ENCODE measurements around the gene SSBP4. TPM values are rescaled to one million over a fixed set of nuclear protein-coding genes. Genes with fewer than 3 reads are reported as not detected.
A peak's percentile ranks its signal among the peaks of the same experiment; 100 is the strongest.
"Not testable (repeated sequence)": the region's sequence is repeated elsewhere in the genome, so short reads cannot be mapped to it uniquely, and the experiment has no call there.

Gene SSBP4
- total RNA-seq (28.8 TPM), polyA plus RNA-seq (81.3 TPM)

GRCh38 chr19:18419195-18419698 is at the start of gene SSBP4:
Gene SSBP4, plus strand, starts transcription at chr19:18419398. Its CDS starts 251 bp downstream, at chr19:18419649.
- DNase-seq (ENCODE audit: extremely low spot score) = no peak
- Histone ChIP-seq H3K4me1 (ENCODE audit: insufficient read depth) (no peaks in the 10 kb centered on the region), H3K4me3 (ENCODE audit: low read depth, low read length) (peak within 1 kb of the TSS; percentile 73), H3K27ac (ENCODE audit: low read depth) (peak within 1 kb of the TSS; percentile 92), H3K36me3 (ENCODE audit: insufficient read depth) (no peaks in the 10 kb centered on the region)
- 1% methylated on average over 79 of the region's 80 CpGs for WGBS

- WGBS = 61% methylated on average over 4 of the region's 4 CpGs
Observed at GRCh38 chr19:18373407-18373891, 45.7 kb upstream of the SSBP4 start.

DNA sequence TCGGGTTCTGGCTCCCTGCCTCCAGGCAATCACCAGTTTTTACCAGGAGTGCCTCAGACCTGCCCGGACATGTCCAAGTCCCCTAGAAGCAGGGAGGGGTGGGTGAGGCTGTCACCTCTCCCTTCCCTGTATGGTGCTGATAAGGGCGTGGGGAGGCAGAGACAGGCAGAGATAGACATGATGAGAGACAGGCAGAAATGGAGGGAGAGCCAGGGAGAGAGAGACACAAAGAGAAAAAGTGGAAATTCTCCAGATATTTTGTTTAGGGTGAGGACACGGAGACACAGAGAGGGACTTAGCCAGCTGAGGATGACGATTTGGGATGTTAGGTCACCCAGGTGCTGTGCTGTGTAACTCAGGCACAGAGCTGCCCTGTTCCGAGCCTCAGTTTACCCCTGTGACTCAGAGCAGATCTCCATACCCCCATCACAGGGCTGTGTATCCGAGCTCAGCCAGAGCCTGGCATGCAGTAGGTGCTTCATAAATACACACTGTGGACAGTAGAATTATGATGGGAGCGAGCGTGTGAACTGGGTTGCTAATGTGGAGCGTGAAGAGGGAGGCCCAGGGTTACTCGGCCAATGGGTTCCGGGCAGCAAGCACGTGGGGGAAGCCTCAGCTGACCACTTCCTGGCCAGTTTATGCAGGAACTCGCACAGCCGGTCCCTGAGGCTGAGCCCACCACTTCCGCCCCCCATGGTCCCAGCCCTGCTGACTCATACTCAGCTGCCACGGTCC is 45.1 kb upstream of the SSBP4 start:
- Histone ChIP-seq H3K4me3 (ENCODE audit: low read depth, low read length) (no peak overlapping the region), H3K27ac (ENCODE audit: low read depth) (peak overlapping the region; percentile 73), H3K36me3 (ENCODE audit: insufficient read depth) (no peaks in the 10 kb centered on the region), H3K4me1 (ENCODE audit: insufficient read depth) (no peaks in the 10 kb centered on the region)
- peak; percentile 72 for DNase-seq (ENCODE audit: extremely low spot score)
- 24% methylated on average over 17 of the region's 17 CpGs for WGBS

More at GRCh38 chr19:18373407-18373891, 45.7 kb upstream of the SSBP4 start:
- Histone ChIP-seq H3K4me1 (ENCODE audit: insufficient read depth) (no peaks in the 10 kb centered on the region), H3K36me3 (ENCODE audit: insufficient read depth) (no peaks in the 10 kb centered on the region), H3K27ac (ENCODE audit: low read depth) (peak overlapping the region; percentile 73), H3K4me3 (ENCODE audit: low read depth, low read length) (no peak overlapping the region)
- no peak for DNase-seq (ENCODE audit: extremely low spot score)

GRCh38 chr19:18377026-18377425 is 42.2 kb upstream of the SSBP4 start:
- no peaks in the 10 kb centered on the region for H3K36me3 ChIP-seq (ENCODE audit: insufficient read depth)
- WGBS = 72% methylated on average over 6 of the region's 6 CpGs
- H3K4me3 ChIP-seq (ENCODE audit: low read depth, low read length) = no peak overlapping the region
- peak overlapping the region; percentile 60 for H3K27ac ChIP-seq (ENCODE audit: low read depth)
- peak; percentile 53 for DNase-seq (ENCODE audit: extremely low spot score)
- no peaks in the 10 kb centered on the region for H3K4me1 ChIP-seq (ENCODE audit: insufficient read depth)

DNA sequence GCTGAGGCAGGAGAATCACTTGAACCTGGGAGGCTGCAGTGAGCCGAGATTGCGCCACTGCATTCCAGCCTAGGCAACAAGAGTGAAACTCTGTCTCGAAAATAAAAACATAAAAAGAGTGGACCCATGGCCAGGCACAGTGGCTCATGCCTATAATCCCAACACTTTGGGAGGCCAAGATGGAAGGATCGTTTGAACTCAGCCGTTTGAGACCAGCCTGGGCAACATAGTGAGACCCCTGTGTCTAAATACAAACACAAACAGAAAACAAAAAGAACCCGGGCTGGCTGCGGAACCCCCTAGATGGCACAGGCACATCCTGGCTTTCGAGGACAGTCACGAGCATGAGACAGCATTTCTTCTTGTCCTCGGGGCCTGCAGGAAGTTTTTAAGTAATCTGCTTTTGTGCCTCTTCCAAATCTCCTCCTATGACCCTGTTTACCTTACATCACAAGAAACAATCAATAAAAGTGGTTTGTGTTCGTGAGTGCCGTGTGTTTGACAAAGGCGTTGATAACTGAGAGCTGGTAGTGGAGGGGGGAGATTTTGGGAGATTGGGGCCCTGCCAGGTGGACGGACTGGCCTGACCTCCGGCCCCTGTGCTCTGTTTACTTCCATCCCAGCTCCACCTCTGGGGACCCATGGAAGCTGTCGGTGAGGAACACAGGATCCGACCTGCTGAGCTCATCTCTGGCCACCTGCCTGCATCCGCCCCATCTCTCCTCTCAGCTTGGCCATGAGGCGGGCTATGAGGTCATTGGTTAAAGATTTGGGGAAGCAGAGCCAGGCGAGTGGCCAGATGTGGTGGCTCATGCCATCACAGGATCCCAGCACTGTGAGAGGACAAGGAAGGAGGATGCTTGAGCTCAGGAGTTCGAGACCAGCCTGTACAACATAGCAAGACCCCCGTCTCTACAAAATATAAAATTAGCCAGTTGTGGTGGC is 39.1 kb upstream of the SSBP4 start:
- Histone ChIP-seq H3K4me3 (ENCODE audit: low read depth, low read length) (no peak overlapping the region), H3K4me1 (ENCODE audit: insufficient read depth) (no peaks in the 10 kb centered on the region), H3K36me3 (ENCODE audit: insufficient read depth) (no peaks in the 10 kb centered on the region), H3K27ac (ENCODE audit: low read depth) (peak overlapping the region; percentile 92)
- WGBS = 32% methylated on average over 22 of the region's 22 CpGs
- peak; percentile 53 for DNase-seq (ENCODE audit: extremely low spot score)

- DNase-seq (ENCODE audit: extremely low spot score) = no peak
- Histone ChIP-seq H3K4me1 (ENCODE audit: insufficient read depth) (no peaks in the 10 kb centered on the region), H3K36me3 (ENCODE audit: insufficient read depth) (no peaks in the 10 kb centered on the region), H3K27ac (ENCODE audit: low read depth) (peak overlapping the region; percentile 89), H3K4me3 (ENCODE audit: low read depth, low read length) (no peak overlapping the region)
- 74% methylated on average over 3 of the region's 3 CpGs for WGBS
Observed at GRCh38 chr19:18380843-18381242, 38.4 kb upstream of the SSBP4 start.

DNA sequence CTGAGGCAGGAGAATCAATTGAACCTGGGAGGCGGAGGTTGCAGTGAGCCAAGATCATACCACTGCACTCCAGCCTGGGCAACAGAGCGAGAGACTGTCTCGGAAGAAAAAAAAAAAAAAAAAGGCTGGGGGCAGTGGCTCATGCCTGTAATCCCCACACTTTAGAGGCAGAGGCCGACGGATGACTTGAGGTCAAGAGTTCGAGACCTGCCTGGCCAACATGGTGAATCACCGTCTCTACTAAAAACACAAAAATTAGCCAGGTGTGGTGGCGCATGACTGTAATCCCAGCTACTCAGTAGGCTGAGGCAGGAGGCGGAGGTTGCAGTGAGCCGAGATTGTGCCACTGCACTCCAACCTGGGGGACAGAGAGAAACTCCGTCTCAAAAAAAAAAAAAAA is 35.6 kb upstream of the SSBP4 start:
- not testable (repeated sequence) for H3K27ac ChIP-seq (ENCODE audit: low read depth); H3K36me3 ChIP-seq (ENCODE audit: insufficient read depth); DNase-seq (ENCODE audit: extremely low spot score); H3K4me3 ChIP-seq (ENCODE audit: low read depth, low read length); H3K4me1 ChIP-seq (ENCODE audit: insufficient read depth)
- WGBS = 94% methylated on average over 11 of the region's 11 CpGs

DNA sequence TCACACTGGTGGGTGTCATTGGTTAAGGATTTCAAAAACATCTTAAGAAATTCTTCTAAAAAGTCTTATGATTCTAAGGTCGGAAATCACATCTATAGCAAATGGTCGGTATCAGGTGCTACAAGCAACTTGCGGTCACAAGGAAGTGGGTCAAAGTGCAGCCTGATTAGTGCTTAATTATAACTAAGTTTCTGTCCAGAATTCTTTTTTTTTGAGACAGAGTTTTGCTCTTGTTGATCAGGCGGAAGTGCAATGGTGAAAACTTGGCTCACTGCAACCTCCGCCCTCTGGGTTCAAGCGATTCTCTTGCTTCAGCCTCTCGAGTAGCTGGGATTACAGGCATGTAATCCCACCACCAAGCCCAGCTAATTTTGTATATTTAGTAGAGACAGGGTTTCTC is 34.4 kb upstream of the SSBP4 start:
- Histone ChIP-seq H3K4me3 (ENCODE audit: low read depth, low read length) (no peak overlapping the region), H3K27ac (ENCODE audit: low read depth) (no peak overlapping the region), H3K4me1 (ENCODE audit: insufficient read depth) (no peaks in the 10 kb centered on the region), H3K36me3 (ENCODE audit: insufficient read depth) (no peaks in the 10 kb centered on the region)
- DNase-seq (ENCODE audit: extremely low spot score) = no peak
- WGBS = 86% methylated on average over 7 of the region's 7 CpGs

GRCh38 chr19:18385359-18385674 is 33.9 kb upstream of the SSBP4 start:
- WGBS = 94% methylated on average over 3 of the region's 3 CpGs
- H3K36me3 ChIP-seq (ENCODE audit: insufficient read depth) = no peaks in the 10 kb centered on the region
- no peak for DNase-seq (ENCODE audit: extremely low spot score)
- no peak overlapping the region for H3K4me3 ChIP-seq (ENCODE audit: low read depth, low read length)
- no peak overlapping the region for H3K27ac ChIP-seq (ENCODE audit: low read depth)
- H3K4me1 ChIP-seq (ENCODE audit: insufficient read depth) = no peaks in the 10 kb centered on the region

- Histone ChIP-seq H3K4me3 (ENCODE audit: low read depth, low read length) (peak within 1 kb of the TSS; percentile 11), H3K4me1 (ENCODE audit: insufficient read depth) (no peaks in the 10 kb centered on the region), H3K27ac (ENCODE audit: low read depth) (no peak within 1 kb of the TSS), H3K36me3 (ENCODE audit: insufficient read depth) (no peaks in the 10 kb centered on the region)
- 35% methylated on average over 33 of the region's 33 CpGs for WGBS
- no peak for DNase-seq (ENCODE audit: extremely low spot score)
Observed at GRCh38 chr19:18385675-18386542, 33.3 kb upstream of the SSBP4 start, which contains the start of gene GDF15. Gene GDF15, plus strand, starts transcription at chr19:18386158. Its CDS starts 32 bp downstream, at chr19:18386190.

GRCh38 chr19:18386543-18387271 is 32.5 kb upstream of the SSBP4 start:
- no peak for DNase-seq (ENCODE audit: extremely low spot score)
- WGBS = 76% methylated on average over 14 of the region's 14 CpGs
- no peak overlapping the region for H3K27ac ChIP-seq (ENCODE audit: low read depth)
- H3K4me1 ChIP-seq (ENCODE audit: insufficient read depth) = no peaks in the 10 kb centered on the region
- H3K36me3 ChIP-seq (ENCODE audit: insufficient read depth) = no peaks in the 10 kb centered on the region
- H3K4me3 ChIP-seq (ENCODE audit: low read depth, low read length) = peak overlapping the region; percentile 11

DNA sequence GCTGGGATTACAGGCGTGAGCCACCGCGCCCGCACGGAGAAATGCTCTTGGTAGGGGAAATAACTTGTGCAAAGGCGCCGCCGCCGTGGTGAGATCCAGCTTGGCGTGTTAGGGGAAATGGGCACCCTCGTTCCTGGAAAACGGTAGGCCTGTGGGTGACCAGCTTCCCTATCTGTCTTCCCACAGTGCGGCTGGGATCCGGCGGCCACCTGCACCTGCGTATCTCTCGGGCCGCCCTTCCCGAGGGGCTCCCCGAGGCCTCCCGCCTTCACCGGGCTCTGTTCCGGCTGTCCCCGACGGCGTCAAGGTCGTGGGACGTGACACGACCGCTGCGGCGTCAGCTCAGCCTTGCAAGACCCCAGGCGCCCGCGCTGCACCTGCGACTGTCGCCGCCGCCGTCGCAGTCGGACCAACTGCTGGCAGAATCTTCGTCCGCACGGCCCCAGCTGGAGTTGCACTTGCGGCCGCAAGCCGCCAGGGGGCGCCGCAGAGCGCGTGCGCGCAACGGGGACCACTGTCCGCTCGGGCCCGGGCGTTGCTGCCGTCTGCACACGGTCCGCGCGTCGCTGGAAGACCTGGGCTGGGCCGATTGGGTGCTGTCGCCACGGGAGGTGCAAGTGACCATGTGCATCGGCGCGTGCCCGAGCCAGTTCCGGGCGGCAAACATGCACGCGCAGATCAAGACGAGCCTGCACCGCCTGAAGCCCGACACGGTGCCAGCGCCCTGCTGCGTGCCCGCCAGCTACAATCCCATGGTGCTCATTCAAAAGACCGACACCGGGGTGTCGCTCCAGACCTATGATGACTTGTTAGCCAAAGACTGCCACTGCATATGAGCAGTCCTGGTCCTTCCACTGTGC is 30.9 kb upstream of the SSBP4 start:
- Histone ChIP-seq H3K4me3 (ENCODE audit: low read depth, low read length) (peak overlapping the region; percentile 1), H3K27ac (ENCODE audit: low read depth) (no peak overlapping the region), H3K4me1 (ENCODE audit: insufficient read depth) (no peaks in the 10 kb centered on the region), H3K36me3 (ENCODE audit: insufficient read depth) (no peaks in the 10 kb centered on the region)
- no peak for DNase-seq (ENCODE audit: extremely low spot score)
- WGBS = 8% methylated on average over 86 of the region's 86 CpGs

Data from urinary bladder (tissue), 4 donors.